GM10266 (cell line): ENCODE results near the gene ZCCHC14.
A peak's percentile ranks its signal among the peaks of the same experiment; 100 is the strongest.

ENCODE experiments used
- DNase-seq: peaks from one replicate; pipeline ENCODE4 v3.0.0; 2012; ENCODE audit errors: extremely low spot score
- CTCF ChIP-seq: IDR thresholded peaks from 2 replicates; pipeline ENCODE4 v1.5.1; 2012; ENCODE audit warnings: mild to moderate bottlenecking, low read depth; ENCODE audit not compliant: control insufficient read depth, insufficient read depth; ENCODE audit errors: missing control alignments

The ZCCHC14 gene

GRCh38 chr16:87470332-87470731 is 22.5 kb downstream of the ZCCHC14 start:
- DNase-seq, result no peak
- TF ChIP-seq CTCF, result no peak

GRCh38 chr16:87469169-87469568 is 23.7 kb downstream of the ZCCHC14 start:
- no peak for TF ChIP-seq CTCF
- no peak for DNase-seq

GRCh38 chr16:87468550-87468949 is 24.3 kb downstream of the ZCCHC14 start:
- DNase-seq, result no peak
- TF ChIP-seq CTCF, result no peak

- DNase-seq, result no peak
- no peak for TF ChIP-seq CTCF
Measured at GRCh38 chr16:87466975-87467501, 25.8 kb downstream of the ZCCHC14 start.

GRCh38 chr16:87465879-87466278 is 26.9 kb downstream of the ZCCHC14 start:
- DNase-seq, result no peak
- no peak for TF ChIP-seq CTCF

GRCh38 chr16:87465306-87465705 is 27.5 kb downstream of the ZCCHC14 start:
- TF ChIP-seq CTCF, result no peak
- no peak for DNase-seq

GRCh38 chr16:87464691-87465300 is 28.0 kb downstream of the ZCCHC14 start:
- DNase-seq, result peak; percentile 52
- no peak for TF ChIP-seq CTCF
